GM06990 (cell line): ENCODE data around the gene FAAP100.

Source experiments
- DNase-seq: peaks from one replicate; pipeline ENCODE4 v3.0.0-alpha.2; 2011; ENCODE audit not compliant: insufficient read length; ENCODE audit errors: extremely low read depth
- H3K27me3 ChIP-seq: replicated peaks from 2 replicates; pipeline ENCODE4 v1.6.0; 2011; ENCODE audit warnings: low read length; ENCODE audit not compliant: control insufficient read depth, insufficient read depth
- H3K36me3 ChIP-seq: 2 replicates; pipeline ENCODE4 v1.5.1; 2011; ENCODE audit warnings: low read length; ENCODE audit not compliant: control insufficient read depth, insufficient read depth
- H3K4me3 ChIP-seq: replicated peaks from 2 replicates; pipeline ENCODE4 v1.5.1; 2011; ENCODE audit warnings: low read depth, mild to moderate bottlenecking, control low read depth, low read length
- CTCF ChIP-seq: IDR thresholded peaks from 2 replicates; pipeline ENCODE4 v1.5.1; 2011; ENCODE audit warnings: low read length, control low read depth, mild to moderate bottlenecking, inconsistent platforms; ENCODE audit not compliant: insufficient read depth, poor library complexity, severe bottlenecking

FAAP100 gene

GRCh38 chr17:81561494-81561885 is 9.3 kb upstream of the FAAP100 start:
- H3K27me3 ChIP-seq, result no peaks in the 10 kb centered on the region
- no peak overlapping the region for H3K4me3 ChIP-seq
- H3K36me3 ChIP-seq, result peaks cover 26% of the 10 kb centered on the region
- no peak for DNase-seq
- no peak for TF ChIP-seq CTCF

- Histone ChIP-seq H3K4me3 (no peak overlapping the region), H3K36me3 (peaks cover 20% of the 10 kb centered on the region), H3K27me3 (no peaks in the 10 kb centered on the region)
- TF ChIP-seq CTCF, result peak; percentile 14
- no peak for DNase-seq
Measured at GRCh38 chr17:81558941-81559806, 7.0 kb upstream of the FAAP100 start.

- DNase-seq, result no peak
- H3K4me3 ChIP-seq, result no peak overlapping the region
- no peaks in the 10 kb centered on the region for H3K27me3 ChIP-seq
- peaks cover 17% of the 10 kb centered on the region for H3K36me3 ChIP-seq
- TF ChIP-seq CTCF, result no peak
Measured at GRCh38 chr17:81558115-81558468, 5.9 kb upstream of the FAAP100 start.

GRCh38 chr17:81557276-81558114 is 5.3 kb upstream of the FAAP100 start:
- Histone ChIP-seq H3K4me3 (no peak overlapping the region), H3K27me3 (no peaks in the 10 kb centered on the region), H3K36me3 (peaks cover 17% of the 10 kb centered on the region)
- no peak for DNase-seq
- TF ChIP-seq CTCF, result no peak

- Histone ChIP-seq H3K27me3 (no peaks in the 10 kb centered on the region), H3K36me3 (peaks cover 17% of the 10 kb centered on the region), H3K4me3 (no peak overlapping the region)
- no peak for TF ChIP-seq CTCF
- no peak for DNase-seq
Measured at GRCh38 chr17:81556863-81557262, 4.7 kb upstream of the FAAP100 start.
